Middle frontal gyrus (tissue), 1 donor: Measurements from ENCODE around the gene RASA3.
"Not testable (repeated sequence)": the region's sequence is repeated elsewhere in the genome, so short reads cannot be mapped to it uniquely, and the experiment has no call there.

Experiments
- DNase-seq: peaks from one replicate; pipeline ENCODE4 v3.0.0-alpha.2; 2015; ENCODE audit warnings: low spot score; ENCODE audit errors: extremely low spot score

Gene RASA3

DNA sequence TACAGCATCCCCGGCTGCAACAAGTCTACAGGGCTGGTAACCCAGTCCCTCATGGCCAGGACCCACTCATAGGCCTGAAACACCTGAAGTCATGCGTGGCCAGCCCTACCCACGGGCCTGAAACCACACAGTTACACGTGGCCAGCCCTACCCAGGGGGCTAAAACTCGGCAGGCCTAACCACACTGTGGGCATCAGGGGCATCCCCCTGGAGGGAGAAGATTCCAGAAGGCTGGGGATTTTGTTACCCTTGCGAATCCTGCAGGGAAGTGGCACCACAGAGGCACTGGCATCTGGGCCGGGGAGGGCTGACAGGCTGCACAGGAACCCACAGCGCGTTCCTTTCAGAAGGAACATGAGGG lies 110.1 kb downstream of the RASA3 start:
- DNase-seq: no peak

DNA sequence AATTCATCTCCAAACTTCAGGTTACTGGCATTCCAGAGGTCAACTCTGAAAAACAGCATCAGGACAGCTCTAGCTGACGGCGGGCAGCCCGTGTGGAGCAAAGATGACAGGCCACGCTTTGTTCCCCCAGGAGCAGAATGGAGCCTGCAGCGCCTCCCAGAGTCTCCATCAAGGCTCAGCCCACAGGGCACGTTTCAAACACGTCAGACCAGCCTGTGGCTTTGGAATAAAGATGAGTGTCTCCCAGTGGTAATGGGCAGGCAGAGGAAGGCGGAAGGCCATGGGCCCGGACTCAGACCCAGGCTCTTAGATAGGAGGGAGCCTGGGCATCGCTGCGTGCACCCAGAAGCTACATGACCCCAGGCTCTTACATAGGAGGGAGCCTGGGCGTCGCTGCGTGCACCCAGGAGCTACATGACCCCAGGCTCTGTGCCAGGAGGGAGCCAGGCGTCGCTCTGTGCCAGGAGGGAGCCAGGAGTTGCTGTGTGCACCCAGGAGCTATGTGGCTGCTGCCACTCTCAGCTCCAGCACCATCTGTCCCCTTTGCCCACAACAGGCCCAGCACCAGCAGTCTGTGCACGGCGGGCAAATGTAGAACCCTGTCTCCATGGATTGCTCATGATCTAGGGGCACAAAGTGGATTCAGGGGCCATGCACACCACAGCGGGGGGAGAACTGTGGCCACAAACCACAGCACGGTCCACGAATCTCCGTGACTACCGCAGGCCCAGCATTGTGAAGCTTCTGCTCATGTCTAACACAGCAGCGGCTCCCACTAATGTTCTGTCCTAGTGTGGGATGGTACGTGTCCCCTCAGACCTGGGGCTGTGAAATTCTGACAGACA lies 110.7 kb downstream of the RASA3 start:
- no peak for DNase-seq

DNA sequence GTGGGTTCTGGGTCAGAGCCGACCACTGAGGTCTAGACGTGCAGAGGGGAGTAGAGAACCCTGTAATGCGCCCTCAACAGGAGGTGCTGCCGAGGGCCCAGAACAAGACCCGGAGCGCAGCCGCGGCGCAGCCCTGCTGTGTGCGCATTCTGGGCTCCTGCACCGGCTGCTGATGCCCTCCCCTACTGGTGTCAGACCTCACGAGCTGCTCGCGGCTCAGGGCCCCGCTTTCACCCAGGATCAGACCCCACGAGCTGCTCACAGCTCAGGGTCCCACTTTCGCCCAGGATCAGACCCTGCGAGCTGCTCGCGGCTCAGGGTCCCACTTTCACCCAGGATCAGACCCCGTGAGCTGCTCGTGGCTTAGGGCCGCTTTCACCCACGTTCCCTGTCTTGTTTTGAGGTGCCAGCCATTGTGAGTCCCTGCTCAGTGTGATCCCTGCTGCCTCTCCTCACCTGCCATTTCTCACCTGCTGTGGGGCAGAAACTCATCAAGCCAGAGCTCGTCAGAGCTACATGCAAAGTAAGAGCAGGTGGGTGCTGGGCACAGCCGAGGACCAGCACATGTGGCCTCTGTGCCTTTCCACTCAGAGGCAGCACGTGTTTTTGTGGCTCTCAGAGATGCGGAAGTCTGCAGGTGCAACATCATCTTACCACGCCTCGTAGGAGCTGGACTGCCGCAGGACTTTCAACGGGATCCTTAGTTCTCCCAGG lies 111.5 kb downstream of the RASA3 start:
- DNase-seq: no peak

DNA sequence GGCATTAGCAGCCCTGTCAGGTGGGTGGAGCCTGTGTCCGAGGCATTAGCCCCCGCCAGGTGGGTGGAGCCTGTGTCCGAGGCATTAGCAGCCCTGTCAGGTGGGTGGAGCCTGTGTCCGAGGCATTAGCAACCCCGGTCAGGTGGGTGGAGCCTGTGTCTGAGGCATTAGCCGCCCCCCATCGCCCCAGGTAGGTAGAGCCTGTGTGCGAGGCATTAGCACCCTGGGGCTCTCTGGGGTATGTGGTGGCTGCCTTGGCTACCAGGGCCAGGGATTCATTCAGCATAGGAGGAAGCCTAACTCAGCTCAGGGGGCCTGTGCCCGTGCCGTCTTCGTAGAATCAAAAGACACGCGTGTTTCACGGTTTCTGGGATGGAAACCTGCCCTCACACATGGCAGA lies 112.3 kb downstream of the RASA3 start:
- not testable (repeated sequence) for DNase-seq

DNA sequence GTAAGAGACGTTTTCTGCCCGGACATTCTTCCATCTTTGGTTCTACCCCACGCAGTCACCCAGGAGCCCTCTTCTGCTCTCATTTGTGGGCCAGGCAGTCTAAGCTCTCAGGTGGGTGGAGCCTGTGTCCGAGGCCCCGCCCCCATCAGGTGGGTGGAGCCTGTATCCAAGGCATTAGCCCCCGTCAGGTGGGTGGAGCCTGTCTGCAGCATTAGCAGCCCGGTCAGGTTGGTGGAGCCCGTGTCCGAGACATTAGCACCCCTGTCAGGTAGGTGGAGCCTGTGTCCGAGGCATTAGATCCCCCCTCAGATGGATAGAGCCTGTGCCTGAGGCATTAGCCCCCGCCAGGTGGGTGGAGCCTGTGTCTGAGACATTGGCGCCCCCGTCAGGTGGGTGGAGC lies 113.1 kb downstream of the RASA3 start:
- no peak for DNase-seq

DNA sequence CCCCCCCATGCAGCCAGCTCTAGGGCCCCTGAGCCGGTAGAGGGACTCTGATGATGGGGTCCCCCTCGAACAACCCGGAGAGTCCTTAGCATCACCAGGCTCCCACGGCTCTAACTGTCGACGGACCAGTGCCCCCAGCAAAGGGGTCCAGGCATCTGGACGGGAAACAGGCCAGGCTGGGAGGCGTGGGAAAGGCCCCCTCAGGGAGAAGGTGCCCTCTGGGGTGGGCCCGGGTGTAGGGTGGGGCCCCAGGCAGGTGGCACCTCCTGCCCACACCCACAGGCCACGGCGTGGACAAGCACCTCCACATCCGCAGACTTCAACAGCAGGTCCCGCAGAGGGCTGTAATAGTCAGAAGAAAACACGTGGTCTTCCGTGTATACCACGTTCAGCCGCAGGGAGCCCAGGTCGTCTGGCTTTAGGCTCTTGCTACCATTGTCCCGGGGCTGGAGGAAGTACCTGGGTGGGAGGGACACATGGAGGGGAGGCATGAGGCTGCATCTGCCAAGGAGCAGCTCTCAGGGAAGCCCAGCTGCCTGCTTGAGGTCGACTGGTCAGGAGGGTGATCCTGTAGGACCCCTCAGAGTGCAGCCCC lies 113.9 kb downstream of the RASA3 start:
- no peak for DNase-seq

DNA sequence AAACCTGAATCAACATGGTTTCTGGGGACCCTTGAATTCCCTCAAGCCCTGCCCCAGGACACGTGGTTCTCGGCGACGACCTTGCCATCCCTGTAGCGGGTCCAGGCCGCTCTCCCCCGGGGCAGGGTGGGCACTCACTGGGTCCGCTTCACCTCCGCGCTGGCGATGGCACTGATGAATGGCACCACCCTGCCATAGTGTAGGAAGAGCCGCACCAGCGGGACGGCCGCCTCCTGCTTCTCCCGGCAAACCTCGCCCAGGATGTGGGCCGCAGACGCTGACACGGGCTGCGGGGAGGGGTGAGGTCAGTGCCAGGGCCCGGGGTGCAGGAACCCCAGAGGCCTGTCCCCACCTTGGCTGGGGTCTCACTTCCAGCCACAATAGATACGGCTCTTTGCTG lies 114.5 kb downstream of the RASA3 start:
- no peak for DNase-seq

DNA sequence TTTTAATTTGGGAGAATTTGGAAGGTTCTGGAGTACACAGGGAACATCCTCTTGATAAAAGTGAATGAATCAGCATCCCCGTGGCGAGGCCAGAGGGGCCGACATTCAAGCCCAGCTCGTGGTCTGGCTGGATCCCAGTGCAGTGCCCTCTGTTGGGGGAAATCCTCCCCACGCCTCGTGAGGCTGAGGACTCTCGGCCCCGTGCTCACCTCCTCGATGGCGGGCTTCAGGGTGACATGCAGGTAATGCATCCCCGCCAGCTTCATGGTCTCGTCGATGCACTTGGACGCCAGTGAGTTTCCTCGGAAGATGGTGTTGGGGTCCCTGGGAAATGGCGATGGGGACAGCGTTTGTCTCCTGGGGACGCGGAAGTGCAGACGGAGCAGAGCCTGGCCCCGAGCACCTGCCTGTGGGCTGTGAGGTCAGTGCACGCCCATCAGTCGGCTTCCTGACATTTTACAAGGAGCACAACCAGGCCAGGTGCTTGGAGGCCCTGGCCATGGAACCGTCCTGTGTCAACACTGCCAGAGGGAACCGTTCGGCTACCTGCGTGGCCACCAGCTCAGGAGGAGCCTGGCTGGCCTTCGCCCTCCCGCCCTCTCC lies 115.3 kb downstream of the RASA3 start:
- no peak for DNase-seq

DNA sequence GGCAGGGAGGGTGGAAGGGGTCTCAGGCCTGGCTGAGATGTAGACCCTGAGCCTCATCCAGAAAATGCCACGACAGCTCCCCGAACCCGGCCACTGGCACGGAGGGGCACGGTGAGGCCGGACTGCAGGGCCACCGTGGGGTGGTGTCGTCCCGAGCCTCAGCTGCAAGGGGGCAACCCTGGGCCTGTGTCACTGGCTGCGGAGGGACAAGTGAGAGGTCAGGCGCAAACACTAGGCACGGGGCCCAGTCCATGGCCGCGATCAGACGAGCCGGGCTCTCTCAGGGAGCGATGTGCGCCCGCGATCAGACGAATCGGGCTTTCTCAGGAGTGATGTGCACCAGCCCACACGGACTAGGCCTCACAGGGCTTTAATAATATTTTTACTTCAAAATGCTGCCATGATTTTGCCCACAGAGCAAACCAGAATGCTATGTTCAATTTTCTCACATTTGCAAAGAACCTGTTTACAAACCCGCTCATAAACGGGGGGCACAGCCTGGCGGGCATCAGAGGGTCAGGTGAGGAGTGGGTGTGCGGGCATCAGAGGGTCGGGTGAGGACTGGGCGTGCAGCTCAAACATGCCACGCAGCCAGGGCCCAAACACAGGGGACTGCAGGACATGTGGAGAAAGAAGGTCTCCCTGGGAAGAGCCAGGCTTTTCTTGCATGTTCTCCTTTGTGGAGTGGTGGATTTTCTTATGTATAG lies 115.9 kb downstream of the RASA3 start:
- no peak for DNase-seq

DNA sequence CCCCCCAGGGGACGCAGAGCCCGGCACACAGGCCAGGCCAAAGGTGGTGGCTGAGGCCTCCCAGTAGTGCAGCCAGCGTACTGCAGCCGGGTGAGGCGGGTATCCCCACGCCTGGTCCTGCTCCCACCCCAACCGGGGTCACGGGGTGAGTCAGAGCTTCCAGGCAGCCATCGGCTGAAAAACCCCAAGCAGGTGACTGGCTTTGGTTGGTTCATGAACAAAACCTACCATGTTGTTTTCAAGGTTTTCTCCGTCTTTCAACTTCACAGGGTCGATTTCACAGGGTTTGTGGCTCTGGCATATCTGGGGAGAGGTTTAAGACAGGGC lies 116.5 kb downstream of the RASA3 start:
- no peak for DNase-seq

DNA sequence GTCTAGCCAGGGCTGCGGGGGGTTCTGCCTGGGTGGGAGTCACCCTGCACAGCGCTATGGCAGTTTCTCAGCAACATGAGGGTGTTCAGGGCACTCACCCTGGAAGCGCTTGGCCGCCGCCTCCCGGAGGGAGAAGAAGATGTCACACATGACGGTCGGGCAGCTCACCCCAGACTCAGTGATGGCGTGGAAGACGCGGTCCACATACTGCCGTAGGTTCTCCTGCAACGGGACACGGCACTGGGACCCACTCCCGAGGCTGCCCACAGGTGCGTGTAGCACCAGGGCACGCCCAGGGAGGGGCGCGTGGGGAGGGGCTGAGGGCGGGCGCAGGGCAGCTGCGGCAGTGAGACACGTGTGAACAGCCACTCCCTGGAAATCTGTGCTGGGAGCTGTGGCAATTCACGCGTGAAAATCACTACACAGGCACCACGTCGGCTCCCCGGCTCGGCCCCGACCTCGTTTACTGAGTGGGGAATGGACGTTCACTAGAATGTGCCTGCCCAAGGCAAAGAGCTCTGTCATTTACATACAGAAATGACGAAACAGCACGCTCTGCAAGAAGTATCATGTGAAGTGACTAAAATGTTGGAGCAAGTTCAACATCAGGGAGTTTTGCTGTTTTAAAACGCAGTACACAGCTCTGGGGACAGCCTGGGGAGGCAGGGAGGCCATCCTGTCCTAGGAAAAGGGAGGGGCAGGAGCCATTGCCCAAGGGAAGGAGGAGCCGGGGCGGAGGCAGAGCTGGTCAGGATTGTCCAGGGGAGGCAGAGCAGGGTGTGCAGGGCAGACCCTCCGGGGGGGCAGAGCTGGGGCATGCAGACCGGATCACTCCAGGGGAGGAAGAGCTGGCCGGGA lies 117.1 kb downstream of the RASA3 start:
- DNase-seq: no peak

DNA sequence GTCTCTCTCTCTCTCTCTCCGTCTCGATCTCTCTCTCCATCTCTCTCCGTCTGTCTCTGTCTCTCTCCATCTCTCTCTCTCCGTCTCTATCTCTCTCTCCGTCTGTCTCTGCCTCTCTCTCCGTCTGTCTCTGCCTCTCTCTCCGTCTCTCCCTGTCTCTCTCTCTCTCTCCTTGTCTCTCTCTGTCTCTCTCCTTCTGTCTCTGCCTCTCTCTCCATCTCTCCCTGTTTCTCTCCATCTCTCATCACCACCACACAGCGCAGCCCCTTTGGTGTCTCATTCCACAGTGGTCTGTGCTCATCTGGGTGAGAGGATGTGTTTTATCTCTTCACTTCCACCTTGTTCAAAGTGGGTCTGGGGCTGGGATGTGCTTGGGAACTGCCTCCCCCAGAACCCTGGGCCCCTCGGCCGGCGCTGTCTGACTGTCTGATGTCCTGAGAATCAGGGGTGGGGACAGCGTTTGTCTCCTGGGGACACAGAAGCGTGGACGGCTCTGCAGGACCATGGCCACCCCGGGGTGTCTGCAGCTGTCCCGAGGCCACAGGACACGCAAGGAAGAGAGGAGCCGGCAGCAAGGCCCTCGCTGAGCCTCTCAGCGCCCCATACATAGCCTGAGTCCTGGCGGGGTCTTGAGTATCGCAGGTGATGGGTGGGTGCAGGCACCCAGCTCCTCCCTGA lies 118.3 kb downstream of the RASA3 start:
- DNase-seq: no peak

DNA sequence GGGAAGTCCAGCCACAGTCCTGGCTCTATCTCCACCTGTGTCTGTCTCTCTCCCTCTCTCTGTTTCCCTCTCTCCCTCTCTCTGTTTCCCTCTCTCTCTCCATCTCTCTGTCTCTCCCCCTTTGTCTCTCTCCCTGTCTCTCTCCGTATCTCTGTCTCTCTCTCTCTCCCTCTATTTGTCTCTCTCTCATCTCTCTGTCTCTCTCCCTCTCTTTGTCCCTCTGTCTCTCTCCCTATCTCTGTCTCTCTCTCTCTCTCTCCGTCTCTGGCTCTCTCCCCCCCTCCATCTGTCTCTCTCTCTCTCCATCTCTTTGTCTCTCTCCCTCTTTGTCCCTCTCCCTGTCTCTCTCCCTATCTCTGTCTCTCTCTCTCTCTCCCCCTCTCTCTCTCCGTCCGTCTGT lies 119.1 kb downstream of the RASA3 start:
- DNase-seq: no peak

DNA sequence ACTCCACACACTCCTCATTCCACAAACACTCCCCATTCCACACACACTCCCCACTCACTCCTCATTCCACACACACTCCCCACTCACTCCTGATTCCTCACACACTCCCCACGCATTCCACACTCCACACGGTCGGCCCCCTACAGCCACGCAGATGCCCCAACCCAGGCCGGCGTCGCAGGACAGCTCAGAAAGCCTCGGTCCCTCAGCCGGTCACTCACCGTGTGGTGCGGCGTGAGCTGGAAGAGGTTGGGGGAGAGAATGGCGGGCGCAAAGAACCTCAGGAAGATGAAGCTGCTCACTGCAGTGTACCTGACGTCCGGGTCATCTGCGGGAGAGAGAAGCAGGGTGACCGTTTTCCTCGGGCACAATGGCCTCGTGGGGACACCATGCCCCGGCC lies 119.5 kb downstream of the RASA3 start:
- no peak for DNase-seq

DNA sequence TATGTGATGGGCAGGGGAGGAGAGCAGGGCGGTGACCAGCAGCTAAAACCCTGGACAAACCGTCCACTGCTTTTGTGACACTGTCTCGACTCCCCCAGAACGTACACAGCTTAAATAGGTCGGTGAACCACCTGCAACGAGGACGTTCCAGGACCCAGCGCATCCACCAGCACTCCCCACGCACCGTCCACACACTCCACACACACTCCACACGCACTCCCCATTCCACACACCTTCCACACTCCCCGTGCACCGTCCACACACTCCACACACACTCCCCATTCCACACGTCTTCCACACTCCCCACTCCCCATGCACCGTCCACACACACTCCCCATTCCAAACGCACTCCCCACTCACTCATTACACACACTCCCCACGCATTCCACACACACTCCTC lies 120.3 kb downstream of the RASA3 start:
- DNase-seq: no peak

DNA sequence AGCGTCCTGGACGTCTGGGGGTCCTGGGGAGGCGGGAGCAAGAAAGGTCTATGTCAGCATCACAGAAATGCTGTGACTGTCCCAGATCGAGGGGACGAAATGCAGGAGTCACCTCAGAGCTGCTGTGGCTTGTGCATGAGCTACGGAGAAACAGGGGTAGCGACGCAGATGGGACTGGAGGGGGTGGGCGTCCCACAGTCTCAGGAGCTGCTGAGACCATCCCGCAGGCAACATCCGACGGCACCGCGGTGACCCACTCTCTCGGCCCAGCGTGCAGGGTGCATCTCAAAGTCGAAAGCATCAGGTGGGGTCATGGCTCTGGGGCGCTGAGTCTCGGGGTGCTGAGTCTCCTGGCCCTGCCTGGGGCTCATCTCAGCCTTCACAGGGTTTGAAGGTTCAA lies 121.2 kb downstream of the RASA3 start:
- DNase-seq: no peak

DNA sequence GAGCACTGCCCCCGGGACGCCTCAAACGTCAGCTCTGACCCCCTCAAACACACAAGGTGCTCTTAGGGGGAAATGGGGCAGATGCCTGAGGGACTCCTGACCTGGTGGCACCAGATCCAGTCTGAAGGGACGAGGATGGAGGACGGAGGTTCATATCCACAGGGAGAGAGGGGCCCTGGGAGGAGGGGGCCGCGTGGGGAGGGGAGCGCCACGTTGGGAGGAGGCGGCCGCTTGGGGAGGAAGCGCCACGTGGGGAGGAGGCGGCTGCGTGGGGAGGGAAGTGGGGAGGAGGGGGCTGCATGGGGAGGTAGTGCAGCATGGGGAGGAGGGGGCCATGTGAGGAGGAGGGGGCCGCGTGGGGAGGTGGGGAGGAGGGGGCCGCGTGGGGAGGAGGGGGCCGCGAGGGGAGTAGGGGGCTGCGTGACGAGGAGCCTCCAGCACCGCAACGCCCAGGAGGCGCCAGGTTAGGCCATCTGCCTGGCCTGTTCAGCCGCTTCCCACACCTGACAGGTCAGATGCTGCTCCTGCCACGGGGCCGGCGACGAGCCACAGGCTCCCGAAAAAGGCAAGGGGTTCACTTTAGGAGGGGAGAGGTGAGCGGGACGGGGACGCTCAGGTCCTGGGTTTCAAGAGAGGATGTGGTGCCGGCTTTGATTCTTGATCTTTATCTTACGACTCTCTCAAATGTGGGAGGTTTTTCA lies 121.9 kb downstream of the RASA3 start:
- no peak for DNase-seq

DNA sequence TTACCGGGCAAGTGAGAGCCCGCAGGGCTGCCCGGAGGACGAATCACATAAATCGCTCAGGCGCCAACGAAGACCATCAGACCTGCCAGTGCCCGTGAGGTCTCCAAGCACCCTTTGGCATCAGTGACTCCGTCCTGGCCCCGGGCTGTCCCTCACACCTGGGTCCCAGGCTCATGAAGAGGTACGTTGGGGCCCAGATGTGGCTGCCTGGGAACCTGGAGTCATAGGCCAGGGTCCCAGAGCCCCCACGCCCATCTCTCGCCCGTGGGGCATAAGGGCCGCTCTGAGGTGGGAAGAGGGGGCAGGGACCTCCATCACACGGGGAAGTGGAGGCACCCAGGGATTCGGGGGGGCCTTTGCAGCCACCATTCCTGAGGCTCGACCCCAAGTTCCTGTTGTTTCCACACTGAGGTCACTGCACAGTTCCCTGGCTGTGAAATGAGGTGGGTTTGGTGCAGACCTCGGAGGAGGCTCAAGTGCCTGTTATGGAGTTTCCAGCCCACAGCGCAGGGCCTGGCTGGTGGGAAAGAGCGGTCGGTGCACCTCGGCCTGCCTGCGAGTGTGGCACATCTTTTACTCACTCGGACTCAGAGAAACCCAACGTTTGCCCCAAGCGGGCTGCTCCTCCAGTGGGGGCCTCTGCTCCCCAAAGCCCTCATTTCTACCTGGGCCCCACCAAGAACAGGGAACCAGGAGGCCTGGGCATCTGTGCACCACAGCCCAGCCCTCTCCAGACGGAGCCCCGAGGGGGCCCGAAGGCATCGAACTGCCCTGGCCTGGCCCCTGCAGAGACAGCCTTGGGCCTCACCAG lies 122.6 kb downstream of the RASA3 start:
- no peak for DNase-seq
